ENCODE results near the gene PLXNA4.

DNA sequence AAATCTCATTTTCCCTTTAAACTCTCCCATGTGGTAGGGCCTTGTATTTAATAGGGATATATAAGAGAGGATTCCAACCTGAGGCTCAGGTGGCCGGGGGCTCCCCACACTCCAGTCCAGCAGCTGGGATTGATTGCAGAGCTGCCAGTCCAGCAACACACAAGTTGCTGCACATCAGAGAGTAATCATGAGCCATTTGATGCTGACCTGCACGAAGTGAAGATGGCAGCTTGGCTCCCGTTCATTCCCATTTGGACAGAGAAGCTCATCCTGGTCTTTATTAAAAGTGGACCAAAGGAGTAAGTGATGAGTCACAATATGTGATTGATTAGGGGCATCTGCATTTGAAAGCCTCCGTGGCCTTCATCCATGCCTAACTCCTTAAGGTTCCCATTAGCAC, 202.4 kb downstream of the PLXNA4 start:
- TF ChIP-seq, protein P1, sequence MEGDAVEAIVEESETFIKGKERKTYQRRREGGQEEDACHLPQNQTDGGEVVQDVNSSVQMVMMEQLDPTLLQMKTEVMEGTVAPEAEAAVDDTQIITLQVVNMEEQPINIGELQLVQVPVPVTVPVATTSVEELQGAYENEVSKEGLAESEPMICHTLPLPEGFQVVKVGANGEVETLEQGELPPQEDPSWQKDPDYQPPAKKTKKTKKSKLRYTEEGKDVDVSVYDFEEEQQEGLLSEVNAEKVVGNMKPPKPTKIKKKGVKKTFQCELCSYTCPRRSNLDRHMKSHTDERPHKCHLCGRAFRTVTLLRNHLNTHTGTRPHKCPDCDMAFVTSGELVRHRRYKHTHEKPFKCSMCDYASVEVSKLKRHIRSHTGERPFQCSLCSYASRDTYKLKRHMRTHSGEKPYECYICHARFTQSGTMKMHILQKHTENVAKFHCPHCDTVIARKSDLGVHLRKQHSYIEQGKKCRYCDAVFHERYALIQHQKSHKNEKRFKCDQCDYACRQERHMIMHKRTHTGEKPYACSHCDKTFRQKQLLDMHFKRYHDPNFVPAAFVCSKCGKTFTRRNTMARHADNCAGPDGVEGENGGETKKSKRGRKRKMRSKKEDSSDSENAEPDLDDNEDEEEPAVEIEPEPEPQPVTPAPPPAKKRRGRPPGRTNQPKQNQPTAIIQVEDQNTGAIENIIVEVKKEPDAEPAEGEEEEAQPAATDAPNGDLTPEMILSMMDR (conservative IDR thresholded peaks at IDR 0.05; ENCODE audit: low read depth, low read length), result no peak
- no peak for TF ChIP-seq EZH2 (IDR thresholded peaks at IDR 0.05; ENCODE audit: borderline replicate concordance, low read depth, low read length, poor library complexity, severe bottlenecking)

All from A673 (cell line).